IMR-90 (cell line): ENCODE data around the gene F5.

Experiments used
- NFE2L2 ChIP-seq: fragments of 150-350 bp; IDR thresholded peaks from 2 replicates; pipeline ENCODE4 v1.6.1; 2016; ENCODE audit warnings: low read depth, mild to moderate bottlenecking, low read length
- POLR2A ChIP-seq: IDR thresholded peaks from 2 replicates; pipeline ENCODE4 v1.6.1; 2012; ENCODE audit warnings: mild to moderate bottlenecking, low read depth, low read length
- RAD21 ChIP-seq: IDR thresholded peaks from 2 replicates; pipeline ENCODE4 v1.6.1; 2012; ENCODE audit warnings: low read length, improper control_type of control experiment
- TF ChIP-seq, protein P1 (sequence below): fragments of 150-350 bp; IDR thresholded peaks from 2 replicates; pipeline ENCODE4 v1.6.1; 2017; ENCODE audit warnings: mild to moderate bottlenecking, antibody characterized with exemption, low read length, low read depth
- TF ChIP-seq, protein P2 (sequence below): conservative IDR thresholded peaks from 2 replicates; pipeline ENCODE4 v1.5.1; 2012; ENCODE audit warnings: mild to moderate bottlenecking, low read depth, low read length, improper control_type of control experiment

DNA sequence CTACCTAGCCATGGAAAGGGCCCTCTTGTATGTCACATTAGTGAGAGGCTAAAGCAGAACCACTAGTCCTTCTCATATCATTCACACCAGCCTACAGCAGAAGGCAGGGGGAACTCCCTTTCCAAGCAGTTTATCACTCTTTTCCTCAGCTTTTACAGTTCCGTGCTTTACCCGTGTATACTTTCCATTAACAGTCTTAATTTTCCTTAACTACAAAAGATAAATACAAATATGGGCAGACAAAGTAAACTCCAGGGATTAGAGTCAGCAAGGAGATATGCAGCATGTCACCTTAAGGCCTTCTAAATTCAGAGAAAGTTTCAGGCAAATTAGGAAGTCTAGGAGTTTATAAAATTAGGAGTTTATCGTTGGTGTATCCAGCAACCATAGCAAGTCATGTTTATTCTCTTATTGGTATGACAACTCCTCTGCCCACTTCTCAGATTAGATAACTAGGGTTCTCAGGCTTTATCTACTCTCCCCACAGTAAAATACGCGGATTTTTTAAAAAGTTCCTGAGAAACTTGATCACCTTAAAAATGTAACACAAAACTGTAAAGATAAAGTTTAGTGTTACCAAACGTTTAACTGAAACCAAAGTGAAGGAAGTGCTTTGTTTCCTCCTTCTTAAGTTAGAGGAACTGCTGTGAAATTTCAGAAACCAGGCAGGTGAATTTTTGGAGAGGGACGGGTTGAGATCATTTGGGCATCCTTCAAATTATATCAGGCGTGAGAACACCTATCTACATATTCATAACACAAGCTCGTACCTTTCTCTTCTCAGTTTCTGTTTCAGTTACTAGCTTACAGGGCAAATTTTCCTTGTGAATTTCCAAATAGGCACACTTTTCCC is 57.8 kb downstream of the F5 start:
- TF ChIP-seq, protein P1, sequence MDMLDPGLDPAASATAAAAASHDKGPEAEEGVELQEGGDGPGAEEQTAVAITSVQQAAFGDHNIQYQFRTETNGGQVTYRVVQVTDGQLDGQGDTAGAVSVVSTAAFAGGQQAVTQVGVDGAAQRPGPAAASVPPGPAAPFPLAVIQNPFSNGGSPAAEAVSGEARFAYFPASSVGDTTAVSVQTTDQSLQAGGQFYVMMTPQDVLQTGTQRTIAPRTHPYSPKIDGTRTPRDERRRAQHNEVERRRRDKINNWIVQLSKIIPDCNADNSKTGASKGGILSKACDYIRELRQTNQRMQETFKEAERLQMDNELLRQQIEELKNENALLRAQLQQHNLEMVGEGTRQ, result no peak
- TF ChIP-seq, protein P2, sequence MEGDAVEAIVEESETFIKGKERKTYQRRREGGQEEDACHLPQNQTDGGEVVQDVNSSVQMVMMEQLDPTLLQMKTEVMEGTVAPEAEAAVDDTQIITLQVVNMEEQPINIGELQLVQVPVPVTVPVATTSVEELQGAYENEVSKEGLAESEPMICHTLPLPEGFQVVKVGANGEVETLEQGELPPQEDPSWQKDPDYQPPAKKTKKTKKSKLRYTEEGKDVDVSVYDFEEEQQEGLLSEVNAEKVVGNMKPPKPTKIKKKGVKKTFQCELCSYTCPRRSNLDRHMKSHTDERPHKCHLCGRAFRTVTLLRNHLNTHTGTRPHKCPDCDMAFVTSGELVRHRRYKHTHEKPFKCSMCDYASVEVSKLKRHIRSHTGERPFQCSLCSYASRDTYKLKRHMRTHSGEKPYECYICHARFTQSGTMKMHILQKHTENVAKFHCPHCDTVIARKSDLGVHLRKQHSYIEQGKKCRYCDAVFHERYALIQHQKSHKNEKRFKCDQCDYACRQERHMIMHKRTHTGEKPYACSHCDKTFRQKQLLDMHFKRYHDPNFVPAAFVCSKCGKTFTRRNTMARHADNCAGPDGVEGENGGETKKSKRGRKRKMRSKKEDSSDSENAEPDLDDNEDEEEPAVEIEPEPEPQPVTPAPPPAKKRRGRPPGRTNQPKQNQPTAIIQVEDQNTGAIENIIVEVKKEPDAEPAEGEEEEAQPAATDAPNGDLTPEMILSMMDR, result no peak
- no peak for TF ChIP-seq POLR2A
- no peak for TF ChIP-seq RAD21
- TF ChIP-seq NFE2L2, result no peak
